GM18909 (cell line): ENCODE data around the gene UBXN4.
"Not testable (repeated sequence)": the region's sequence is repeated elsewhere in the genome, so short reads cannot be mapped to it uniquely, and the experiment has no call there.

Source experiments
- ATAC-seq: cut with Tn5 transposase; IDR thresholded peaks from one replicate; pipeline ENCODE4 v1.9.1; 2021; ENCODE audit warnings: mild to moderate bottlenecking; ENCODE audit not compliant: unreplicated experiment, poor library complexity

The UBXN4 gene

GRCh38 chr2:135741395-135742324, at the start of gene UBXN4:
Gene UBXN4, plus strand, starts transcription at chr2:135741855. Its CDS starts 75 bp downstream, at chr2:135741930.
- peak; percentile 94 for ATAC-seq

- no peak for ATAC-seq
These were observed 46.9 kb upstream of the UBXN4 start for GRCh38 chr2:135694711-135695110.

GRCh38 chr2:135698838-135699237, 42.8 kb upstream of the UBXN4 start:
- no peak for ATAC-seq

- ATAC-seq: no peak
These were observed 40.2 kb upstream of the UBXN4 start for GRCh38 chr2:135701442-135701841.

GRCh38 chr2:135703300-135703699, 38.4 kb upstream of the UBXN4 start:
- ATAC-seq: no peak

- ATAC-seq: not testable (repeated sequence)
These were observed 37.6 kb upstream of the UBXN4 start for GRCh38 chr2:135704075-135704474.

- ATAC-seq: no peak
These were observed 33.5 kb upstream of the UBXN4 start for GRCh38 chr2:135708159-135708558.

- peak; percentile 59 for ATAC-seq
These were observed 31.7 kb upstream of the UBXN4 start for GRCh38 chr2:135709992-135710391.

GRCh38 chr2:135715086-135715485, 26.6 kb upstream of the UBXN4 start:
- ATAC-seq: not testable (repeated sequence)

- ATAC-seq: no peak
These were observed 13.5 kb upstream of the UBXN4 start for GRCh38 chr2:135728064-135728743.

- no peak for ATAC-seq
These were observed 9.1 kb upstream of the UBXN4 start for GRCh38 chr2:135732561-135732960.

GRCh38 chr2:135733045-135733444, 8.6 kb upstream of the UBXN4 start:
- ATAC-seq: no peak

- ATAC-seq: no peak
These were observed 5.1 kb upstream of the UBXN4 start for GRCh38 chr2:135736546-135736945.

- ATAC-seq: no peak
These were observed 1.4 kb upstream of the UBXN4 start for GRCh38 chr2:135740206-135740605.

- ATAC-seq: no peak
These were observed 636 bp upstream of the UBXN4 start for GRCh38 chr2:135741043-135741394.

- ATAC-seq: peak; percentile 23
These were observed 686 bp downstream of the UBXN4 start for GRCh38 chr2:135742325-135742757.

- no peak for ATAC-seq
These were observed 2.2 kb downstream of the UBXN4 start for GRCh38 chr2:135743860-135744259.

- ATAC-seq: peak; percentile 24
These were observed 3.2 kb downstream of the UBXN4 start for GRCh38 chr2:135744760-135745314.

GRCh38 chr2:135745545-135745944, 3.9 kb downstream of the UBXN4 start:
- ATAC-seq: no peak

- ATAC-seq: no peak
These were observed 13.9 kb downstream of the UBXN4 start for GRCh38 chr2:135755573-135755972.

- no peak for ATAC-seq
These were observed 15.0 kb downstream of the UBXN4 start for GRCh38 chr2:135756692-135757091.
